PFSK-1 (cell line): ENCODE results near the gene NAP1L1.

Experiments
- FOXP2 ChIP-seq: optimal IDR thresholded peaks from 2 replicates; pipeline ENCODE3; 2011; ENCODE audit warnings: borderline replicate concordance, control low read depth, inconsistent platforms; ENCODE audit not compliant: insufficient read depth; ENCODE audit errors: extremely low read length, extremely low read depth
- POLR2AphosphoS5 ChIP-seq: IDR thresholded peaks from 2 replicates; pipeline ENCODE4 v1.6.1; 2012; ENCODE audit warnings: low read depth, mild to moderate bottlenecking, control low read depth, low read length, moderate library complexity
- SIN3A ChIP-seq: IDR thresholded peaks from 2 replicates; pipeline ENCODE4 v1.6.1; 2012; ENCODE audit warnings: mild to moderate bottlenecking, low read length, moderate library complexity, borderline replicate concordance; ENCODE audit not compliant: insufficient read depth
- TAF1 ChIP-seq: IDR thresholded peaks from 2 replicates; pipeline ENCODE4 v1.6.1; 2012; ENCODE audit warnings: low read length, control low read depth, borderline replicate concordance; ENCODE audit not compliant: insufficient read depth
- TF ChIP-seq, protein P1 (sequence below), 2 experiments: IDR thresholded peaks; 2 replicates each; pipeline versions ENCODE4 v1.6.1 to v1.8.0; 2011 to 2012; ENCODE audit warnings: low read depth in 2 of 2, low read length in 2 of 2, control low read depth in 1 of 2, inconsistent platforms in 1 of 2, mild to moderate bottlenecking in 1 of 2, moderate library complexity in 1 of 2; ENCODE audit not compliant: insufficient read depth in 1 of 2

The NAP1L1 gene

DNA sequence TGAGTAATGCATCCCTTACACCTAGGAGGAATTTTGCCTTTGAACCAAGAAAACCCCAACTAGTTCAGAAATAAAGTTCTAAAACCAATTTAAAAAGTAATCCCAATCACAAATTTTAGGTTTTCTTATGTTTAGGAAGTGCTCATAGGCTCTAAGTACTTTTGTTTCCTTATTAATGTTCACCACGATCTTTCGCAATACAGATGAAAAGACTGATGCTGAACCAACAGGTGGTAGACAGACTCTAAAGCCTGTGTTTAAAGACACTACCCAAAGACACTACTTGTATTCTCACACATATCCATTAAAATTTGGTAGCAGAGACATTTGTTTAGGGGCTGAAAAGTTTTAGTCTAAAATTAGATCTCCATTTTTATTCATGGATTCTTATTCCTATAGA, 42.3 kb downstream of the NAP1L1 start:
- no peak for TF ChIP-seq TAF1
- 0 out of 2 replicates have a peak, but pooled peaks have one; percentile 16 for TF ChIP-seq POLR2AphosphoS5

DNA sequence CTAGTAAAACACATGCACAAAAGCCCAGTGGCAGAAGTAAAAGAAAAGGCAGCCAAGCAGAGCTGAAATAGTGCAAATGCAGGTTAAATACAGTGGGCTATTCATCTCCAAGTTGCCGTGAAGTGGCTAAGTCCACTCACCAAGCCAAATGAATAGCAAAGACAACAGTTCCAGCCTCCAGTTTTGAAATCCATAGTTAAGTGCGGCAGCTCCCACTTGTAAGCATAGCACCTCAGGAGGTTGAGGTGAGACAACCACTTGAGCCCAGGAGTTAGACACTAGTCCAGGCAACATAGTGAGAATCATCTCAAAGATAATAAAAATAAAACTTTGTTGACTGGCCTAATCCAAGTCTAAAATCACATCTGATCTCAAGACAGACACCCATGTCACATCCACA, 43.1 kb downstream of the NAP1L1 start:
- TF ChIP-seq, protein P1, sequence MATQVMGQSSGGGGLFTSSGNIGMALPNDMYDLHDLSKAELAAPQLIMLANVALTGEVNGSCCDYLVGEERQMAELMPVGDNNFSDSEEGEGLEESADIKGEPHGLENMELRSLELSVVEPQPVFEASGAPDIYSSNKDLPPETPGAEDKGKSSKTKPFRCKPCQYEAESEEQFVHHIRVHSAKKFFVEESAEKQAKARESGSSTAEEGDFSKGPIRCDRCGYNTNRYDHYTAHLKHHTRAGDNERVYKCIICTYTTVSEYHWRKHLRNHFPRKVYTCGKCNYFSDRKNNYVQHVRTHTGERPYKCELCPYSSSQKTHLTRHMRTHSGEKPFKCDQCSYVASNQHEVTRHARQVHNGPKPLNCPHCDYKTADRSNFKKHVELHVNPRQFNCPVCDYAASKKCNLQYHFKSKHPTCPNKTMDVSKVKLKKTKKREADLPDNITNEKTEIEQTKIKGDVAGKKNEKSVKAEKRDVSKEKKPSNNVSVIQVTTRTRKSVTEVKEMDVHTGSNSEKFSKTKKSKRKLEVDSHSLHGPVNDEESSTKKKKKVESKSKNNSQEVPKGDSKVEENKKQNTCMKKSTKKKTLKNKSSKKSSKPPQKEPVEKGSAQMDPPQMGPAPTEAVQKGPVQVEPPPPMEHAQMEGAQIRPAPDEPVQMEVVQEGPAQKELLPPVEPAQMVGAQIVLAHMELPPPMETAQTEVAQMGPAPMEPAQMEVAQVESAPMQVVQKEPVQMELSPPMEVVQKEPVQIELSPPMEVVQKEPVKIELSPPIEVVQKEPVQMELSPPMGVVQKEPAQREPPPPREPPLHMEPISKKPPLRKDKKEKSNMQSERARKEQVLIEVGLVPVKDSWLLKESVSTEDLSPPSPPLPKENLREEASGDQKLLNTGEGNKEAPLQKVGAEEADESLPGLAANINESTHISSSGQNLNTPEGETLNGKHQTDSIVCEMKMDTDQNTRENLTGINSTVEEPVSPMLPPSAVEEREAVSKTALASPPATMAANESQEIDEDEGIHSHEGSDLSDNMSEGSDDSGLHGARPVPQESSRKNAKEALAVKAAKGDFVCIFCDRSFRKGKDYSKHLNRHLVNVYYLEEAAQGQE (IDR thresholded peaks at IDR 0.05; ENCODE audit: insufficient read depth in 1 of 2, low read depth in 2 of 2, low read length in 2 of 2): no peak
- TF ChIP-seq POLR2AphosphoS5: no peak
- TF ChIP-seq FOXP2: no peak
- no peak for TF ChIP-seq SIN3A
- no peak for TF ChIP-seq TAF1

DNA sequence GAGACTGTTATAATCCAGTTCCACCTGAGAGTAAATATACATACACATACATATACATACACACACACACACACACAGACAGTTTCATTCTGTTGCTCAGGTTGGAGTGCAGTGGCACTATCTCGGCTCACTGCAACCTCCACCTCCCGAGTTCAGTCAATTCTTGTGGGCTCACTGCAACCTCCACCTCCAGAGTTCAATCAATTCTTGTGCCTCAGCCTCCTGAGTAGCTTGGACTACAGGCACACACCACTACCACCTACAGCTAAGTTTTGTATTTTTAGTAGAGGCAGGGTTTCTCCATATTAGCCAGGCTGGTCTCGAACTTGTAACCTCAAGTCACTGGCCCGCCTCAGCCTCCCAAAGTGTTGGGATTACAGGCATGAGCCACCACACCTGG, 44.0 kb downstream of the NAP1L1 start:
- TF ChIP-seq, protein P1 (IDR thresholded peaks at IDR 0.05; ENCODE audit: insufficient read depth in 1 of 2, low read depth in 2 of 2, low read length in 2 of 2): no peak
- no peak for TF ChIP-seq SIN3A

DNA sequence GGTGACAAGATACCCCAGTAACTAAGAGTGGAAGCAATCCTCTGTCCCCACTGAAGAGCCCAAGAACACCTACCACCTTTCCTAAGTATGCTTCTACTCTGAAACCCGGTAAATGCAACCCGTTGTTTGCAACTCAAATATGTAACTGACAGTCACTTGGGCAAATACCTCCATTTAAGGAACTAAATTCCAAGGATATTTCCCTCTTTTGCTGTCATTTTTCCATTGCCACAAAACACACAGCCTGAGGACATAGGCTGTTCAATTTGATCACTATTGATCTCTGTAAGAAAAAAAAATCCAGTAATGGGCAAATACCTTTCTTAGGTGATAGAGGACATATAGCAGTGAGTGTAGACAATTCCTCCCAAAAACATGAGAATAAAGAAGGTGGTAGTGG, 46.3 kb downstream of the NAP1L1 start:
- TF ChIP-seq POLR2AphosphoS5: no peak; the same call in 1 of the 2 replicates
- TF ChIP-seq SIN3A: no peak
- TF ChIP-seq TAF1: no peak
- TF ChIP-seq FOXP2: no peak
- TF ChIP-seq, protein P1 (IDR thresholded peaks at IDR 0.05; ENCODE audit: insufficient read depth in 1 of 2, low read depth in 2 of 2, low read length in 2 of 2): no peak

DNA sequence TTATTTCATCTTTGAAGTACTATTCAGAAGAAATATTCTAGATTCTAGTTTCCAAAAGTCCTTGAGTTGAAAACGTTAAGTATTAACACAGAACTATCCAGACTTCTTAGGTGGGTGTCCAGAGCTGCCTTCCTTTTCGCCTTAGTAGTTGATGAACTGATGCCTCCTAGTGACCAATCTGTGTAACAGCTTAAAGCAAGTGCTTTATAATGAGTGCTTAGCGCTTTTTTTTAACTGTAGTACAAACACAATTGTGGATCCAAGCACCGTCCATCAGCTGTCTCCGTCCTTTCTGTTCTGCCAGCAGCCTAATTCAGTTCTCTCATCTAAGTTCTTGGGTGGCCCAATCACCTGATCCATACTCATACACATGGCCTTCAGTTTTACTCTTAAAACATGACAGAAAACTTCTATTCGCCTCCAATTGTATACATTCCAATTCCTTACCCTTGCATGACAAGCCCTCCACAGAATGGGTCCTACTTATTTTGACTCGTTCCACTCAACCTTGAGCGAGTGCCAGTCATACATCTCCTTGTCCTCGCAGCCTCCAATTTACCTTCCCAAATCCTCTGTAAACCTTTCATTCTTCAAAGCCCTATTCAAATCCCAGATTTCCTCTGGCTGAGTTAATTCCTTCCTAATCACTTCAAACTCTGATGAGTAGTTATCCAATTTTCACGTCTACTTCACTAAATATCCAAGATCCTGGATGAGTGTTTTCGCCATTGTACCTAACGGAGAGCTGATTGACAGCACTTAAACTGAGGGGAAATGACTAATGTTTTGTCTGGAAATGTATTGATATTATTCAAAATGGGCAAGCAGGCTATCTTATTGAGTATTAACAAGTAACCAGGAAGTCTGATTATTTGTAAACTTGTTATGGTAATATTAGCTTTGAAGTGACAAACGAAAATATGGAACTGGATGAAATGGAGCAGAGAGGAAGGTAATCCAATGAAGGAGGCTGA, 47.1 kb downstream of the NAP1L1 start:
- TF ChIP-seq FOXP2 (no peak), SIN3A (0 out of 2 replicates have a peak, but pooled peaks have one; percentile 11), TAF1 (no peak), POLR2AphosphoS5 (peak; percentile 59)
- TF ChIP-seq, protein P1 (IDR thresholded peaks at IDR 0.05; ENCODE audit: insufficient read depth in 1 of 2, low read depth in 2 of 2, low read length in 2 of 2): no peak
